RWPE2 (cell line): ENCODE measurements around the gene KIF26B.

Experiments
- ATAC-seq: fragments of 200-7000 bp; cut with Tn5 transposase; 3 replicates; pipeline ENCODE4 v1.9.1; 2021; ENCODE audit warnings: low read depth
- DNase-seq: peaks from one replicate; pipeline ENCODE4 v3.0.0-alpha.2; 2020; ENCODE audit warnings: low spot score
- H3K27ac ChIP-seq: fragments of 450-650 bp; 2 replicates; pipeline ENCODE4 v1.5.1; 2017; ENCODE audit warnings: mild to moderate bottlenecking; ENCODE audit not compliant: poor library complexity, severe bottlenecking
- H3K27me3 ChIP-seq: fragments of 250-450 bp; sonication (Bioruptor Pico); 2 replicates; pipeline ENCODE4 v1.5.1; 2021; ENCODE audit warnings: mild to moderate bottlenecking, moderate library complexity; ENCODE audit not compliant: insufficient read depth, poor library complexity, severe bottlenecking
- H3K36me3 ChIP-seq: fragments of 250-450 bp; sonication (Bioruptor Pico); 2 replicates; pipeline ENCODE4 v1.5.1; 2020; ENCODE audit warnings: low read depth, mild to moderate bottlenecking, moderate library complexity
- H3K4me1 ChIP-seq: fragments of 250-450 bp; sonication (Bioruptor Pico); 2 replicates; pipeline ENCODE4 v1.5.1; 2021; ENCODE audit warnings: mild to moderate bottlenecking, moderate library complexity; ENCODE audit not compliant: insufficient read depth, poor library complexity, severe bottlenecking
- H3K4me3 ChIP-seq: fragments of 250-450 bp; sonication (Bioruptor Pico); 2 replicates; pipeline ENCODE4 v1.5.1; 2021; ENCODE audit warnings: mild to moderate bottlenecking, moderate library complexity; ENCODE audit not compliant: severe bottlenecking
- H3K9me3 ChIP-seq: fragments of 250-450 bp; sonication (Bioruptor Pico); 2 replicates; pipeline ENCODE4 v1.5.1; 2021; ENCODE audit warnings: mild to moderate bottlenecking, moderate library complexity; ENCODE audit not compliant: severe bottlenecking
- CTCF ChIP-seq: fragments of 450-650 bp; IDR thresholded peaks from one replicate; pipeline ENCODE4 v1.5.1; 2017; ENCODE audit warnings: mild to moderate bottlenecking, moderate library complexity; ENCODE audit not compliant: poor library complexity, severe bottlenecking

KIF26B gene

GRCh38 chr1:245390975-245391374, 236.2 kb downstream of the KIF26B start:
- Histone ChIP-seq H3K27me3 (no peaks in the 10 kb centered on the region), H3K36me3 (no peaks in the 10 kb centered on the region), H3K4me3 (no peak overlapping the region), H3K9me3 (no peaks in the 10 kb centered on the region), H3K27ac (no peak overlapping the region), H3K4me1 (no peaks in the 10 kb centered on the region)
- no peak for TF ChIP-seq CTCF
- ATAC-seq (no peak), DNase-seq (no peak)

DNA sequence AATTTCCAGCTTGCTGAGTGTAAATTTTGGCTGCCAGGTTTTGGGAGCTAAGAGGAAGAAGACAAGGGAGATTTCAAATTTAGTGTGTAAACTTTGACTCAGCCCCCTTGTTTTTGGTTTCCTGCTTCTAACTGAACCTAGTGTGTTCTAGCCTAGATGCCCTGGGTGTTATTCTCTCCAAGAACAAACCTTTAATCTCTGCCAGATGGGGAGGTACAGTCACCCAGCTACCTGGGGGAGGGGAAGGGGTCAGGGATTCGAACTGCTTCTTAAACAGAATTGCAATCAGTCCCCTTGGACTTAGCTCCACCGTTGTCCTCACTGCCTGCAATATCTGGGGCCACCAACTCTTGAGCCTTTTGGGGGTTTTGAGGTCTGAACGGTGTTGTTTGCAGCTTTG, 238.9 kb downstream of the KIF26B start:
- H3K4me3 ChIP-seq = no peak overlapping the region
- no peak for TF ChIP-seq CTCF
- no peak for ATAC-seq
- DNase-seq = no peak
- no peaks in the 10 kb centered on the region for H3K4me1 ChIP-seq
- no peaks in the 10 kb centered on the region for H3K9me3 ChIP-seq
- H3K27ac ChIP-seq = no peak overlapping the region
- H3K27me3 ChIP-seq = no peaks in the 10 kb centered on the region
- H3K36me3 ChIP-seq = no peaks in the 10 kb centered on the region

DNA sequence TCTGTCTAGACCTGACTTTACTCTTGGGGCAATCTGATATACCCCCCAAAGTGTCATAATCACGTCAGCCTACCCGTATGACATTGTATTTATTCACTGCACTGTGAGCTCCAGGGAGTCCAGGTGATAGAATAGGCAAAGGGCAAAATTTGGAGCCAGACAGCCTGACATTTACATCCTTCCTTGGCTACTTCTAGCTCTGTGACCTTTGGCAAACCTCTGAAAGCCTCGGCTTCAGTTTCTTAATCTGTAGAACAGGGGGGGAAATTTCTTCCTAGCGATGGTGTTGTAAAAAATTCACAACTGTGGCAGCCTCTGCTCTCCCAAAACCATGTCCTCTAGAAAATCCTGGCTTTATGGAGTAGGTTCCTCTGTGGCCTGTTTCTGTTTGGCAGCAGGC, 240.9 kb downstream of the KIF26B start:
- Histone ChIP-seq H3K4me3 (no peak overlapping the region), H3K36me3 (no peaks in the 10 kb centered on the region), H3K9me3 (no peaks in the 10 kb centered on the region), H3K27me3 (no peaks in the 10 kb centered on the region), H3K4me1 (no peaks in the 10 kb centered on the region), H3K27ac (no peak overlapping the region)
- no peak for DNase-seq
- no peak for TF ChIP-seq CTCF
- ATAC-seq = no peak

DNA sequence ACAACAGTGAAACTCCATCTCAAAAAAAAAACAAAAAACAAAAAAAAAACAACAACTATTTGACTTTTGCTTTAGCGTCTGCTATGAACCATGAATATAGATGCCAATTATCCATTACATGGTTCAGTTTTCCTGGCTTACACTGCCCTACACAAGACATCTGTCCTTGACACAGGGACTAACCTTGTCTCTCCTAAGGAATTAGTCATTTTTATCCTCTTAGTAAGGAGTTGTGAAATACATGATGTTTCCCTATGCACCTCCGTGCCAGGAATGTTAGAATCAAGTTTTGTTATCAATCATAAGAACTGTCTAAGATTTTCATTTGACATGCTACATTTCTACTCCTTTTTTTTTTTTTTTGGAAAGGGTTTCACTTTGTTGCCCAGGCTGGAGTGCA, 241.8 kb downstream of the KIF26B start:
- Histone ChIP-seq H3K36me3 (no peaks in the 10 kb centered on the region), H3K4me3 (no peak overlapping the region), H3K4me1 (no peaks in the 10 kb centered on the region), H3K27me3 (no peaks in the 10 kb centered on the region), H3K27ac (no peak overlapping the region), H3K9me3 (no peaks in the 10 kb centered on the region)
- TF ChIP-seq CTCF = no peak
- ATAC-seq (0 out of 3 replicates have a peak, but pooled peaks have one; percentile 25), DNase-seq (no peak)

- Histone ChIP-seq H3K27ac (no peak overlapping the region), H3K36me3 (no peaks in the 10 kb centered on the region), H3K4me3 (no peak overlapping the region), H3K9me3 (no peaks in the 10 kb centered on the region), H3K4me1 (no peaks in the 10 kb centered on the region), H3K27me3 (no peaks in the 10 kb centered on the region)
- no peak for TF ChIP-seq CTCF
- ATAC-seq = no peak
- no peak for DNase-seq
Observed at GRCh38 chr1:245397771-245398170, 243.0 kb downstream of the KIF26B start.
